OCI-M2 (cell line): ENCODE measurements around the gene SEC16B.

Experiments
- DNase-seq: peaks from one replicate; lab custom pipeline; 2025; ENCODE audit not compliant: unreplicated experiment; lab: John Stamatoyannopoulos, UW

SEC16B gene

DNA sequence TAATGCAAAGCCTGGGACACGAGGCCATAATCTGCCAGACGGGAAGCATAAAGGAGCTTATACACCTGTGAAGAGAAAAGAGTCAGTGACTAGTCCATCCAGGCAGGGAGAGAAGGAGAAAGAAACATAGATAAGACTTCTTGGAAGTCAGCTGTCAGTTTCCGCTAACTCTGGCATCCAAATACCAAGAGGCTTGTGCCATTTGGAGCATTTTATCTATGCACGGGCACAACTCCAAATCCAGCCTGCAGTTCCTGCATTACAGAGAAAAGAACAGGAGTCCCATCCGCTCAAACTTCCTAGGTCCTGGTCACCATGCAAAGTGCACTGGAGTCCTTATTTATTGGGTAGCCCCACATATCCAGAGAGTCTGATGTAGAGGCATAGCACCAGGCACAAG is 27.9 kb downstream of the SEC16B start:
- DNase-seq: no peak

DNA sequence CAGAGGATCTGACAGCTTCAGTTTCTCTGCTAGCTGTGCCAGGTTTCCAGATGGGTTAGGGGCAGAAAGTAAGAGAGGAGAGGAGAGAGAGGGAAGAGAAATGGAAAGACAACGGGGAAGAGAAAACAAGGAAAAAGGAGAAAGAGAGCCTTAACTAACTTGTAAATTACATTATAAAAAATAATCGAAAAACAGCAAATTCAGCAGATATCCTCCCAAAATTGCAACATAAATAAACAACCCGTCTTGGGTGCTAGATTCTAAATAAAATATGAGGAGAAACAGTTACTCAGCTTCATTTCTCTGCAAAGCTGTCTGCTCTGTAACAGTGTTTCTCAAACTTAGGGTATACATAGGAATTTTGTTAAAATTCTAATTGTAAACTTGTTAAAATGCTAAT is 29.2 kb downstream of the SEC16B start:
- no peak for DNase-seq

DNA sequence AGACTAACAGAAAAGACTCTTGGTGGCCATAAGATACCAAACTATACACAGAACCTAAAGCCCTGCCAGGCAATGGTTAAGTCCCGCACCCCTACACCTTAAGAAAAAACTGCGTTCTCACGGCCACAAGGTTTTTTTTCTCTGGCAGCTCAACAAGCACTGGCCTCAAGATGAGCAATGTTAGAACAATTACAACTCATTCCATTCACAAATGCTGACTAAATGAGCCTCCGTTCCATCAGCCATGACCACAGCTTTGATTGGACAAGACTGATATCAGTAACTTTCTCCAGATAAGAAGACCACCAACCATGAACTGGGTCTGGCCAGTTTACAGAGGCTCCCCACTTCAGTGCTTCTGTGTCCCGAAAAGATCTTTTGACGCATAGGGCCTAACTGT is 31.9 kb downstream of the SEC16B start:
- no peak for DNase-seq

DNA sequence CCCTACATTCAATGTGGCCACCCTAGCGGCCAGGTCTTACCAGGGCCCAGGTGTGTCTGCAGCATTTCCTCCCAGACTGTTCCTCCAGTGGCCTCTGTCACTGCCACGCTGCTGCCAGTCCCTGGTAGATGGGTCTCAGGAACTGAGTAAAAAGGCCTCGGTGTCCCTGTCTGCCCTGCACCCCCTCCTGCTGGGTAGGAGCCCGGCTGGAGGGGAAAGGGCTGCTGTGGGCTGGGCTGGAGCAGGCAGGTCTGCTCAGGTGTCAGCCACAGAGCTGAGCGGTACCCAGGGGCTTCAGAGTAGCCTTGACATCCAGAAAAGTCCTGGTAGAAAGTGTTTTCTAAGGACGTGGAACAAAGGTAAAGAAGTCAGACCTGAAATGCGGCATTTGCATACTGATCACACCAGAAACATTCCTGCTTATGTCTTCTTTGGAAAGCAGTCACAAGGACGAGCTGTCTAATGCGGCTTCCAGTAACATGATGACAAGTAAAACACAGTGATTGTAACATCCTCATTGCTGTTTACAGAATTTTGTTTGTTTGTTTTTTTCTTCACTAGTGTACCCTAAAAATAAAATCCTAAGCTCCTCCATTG is 32.6 kb downstream of the SEC16B start:
- DNase-seq: no peak

DNA sequence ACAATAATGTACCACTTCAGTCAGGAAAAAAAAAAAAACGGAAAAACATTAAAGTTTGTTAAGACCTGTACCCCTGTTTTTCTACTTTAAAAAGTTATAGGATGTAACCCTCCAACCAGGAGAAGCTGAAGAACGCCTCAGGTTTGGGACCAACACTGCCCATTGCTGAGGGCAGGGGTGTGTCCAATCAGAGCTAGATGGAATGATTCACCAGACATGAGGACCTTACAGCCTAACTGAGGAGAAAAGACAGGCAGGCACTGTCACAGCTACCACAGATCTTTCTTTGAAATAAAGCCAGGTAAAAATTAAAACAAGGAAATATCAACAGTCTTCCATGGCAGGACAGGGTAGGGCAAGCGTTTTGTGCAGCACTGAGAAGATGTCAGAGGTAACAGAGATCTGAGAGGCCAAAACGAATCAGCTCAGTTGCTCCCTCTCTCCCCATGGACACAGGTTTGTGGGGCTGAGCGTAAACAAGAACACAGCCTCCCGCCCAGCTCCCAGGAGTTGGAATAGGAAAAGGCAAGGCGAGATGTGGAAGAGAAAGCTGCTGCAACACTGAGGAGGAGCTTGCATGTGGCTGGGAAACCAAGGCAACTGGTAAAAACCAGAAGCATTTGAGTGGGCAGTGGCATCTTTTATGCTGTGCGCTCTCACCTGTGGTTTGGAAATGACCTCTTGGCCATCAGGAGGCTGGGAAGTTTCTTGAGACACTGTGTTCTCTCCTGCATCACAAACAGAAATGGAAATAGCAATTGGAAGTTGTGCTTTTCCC is 34.0 kb downstream of the SEC16B start:
- DNase-seq: no peak

DNA sequence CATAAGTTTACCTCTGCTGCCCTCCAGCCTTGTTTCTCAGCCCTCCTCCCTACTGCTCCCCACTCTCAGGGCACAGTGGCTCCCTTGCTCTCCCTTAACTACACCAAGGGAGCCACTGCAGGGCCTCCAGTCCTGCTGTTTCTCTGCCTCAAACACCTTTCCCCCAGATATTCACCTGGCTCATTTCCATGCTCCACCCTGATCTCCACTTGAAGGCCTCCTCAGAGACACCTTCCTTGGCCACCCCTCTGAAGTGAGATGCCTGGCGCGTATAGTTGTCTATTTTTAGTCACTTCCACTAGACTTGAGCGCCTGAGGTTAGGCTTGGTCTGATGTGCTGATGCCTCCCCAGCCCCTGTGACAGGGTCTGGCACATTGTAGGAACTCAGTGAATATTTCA is 34.9 kb downstream of the SEC16B start:
- no peak for DNase-seq

DNA sequence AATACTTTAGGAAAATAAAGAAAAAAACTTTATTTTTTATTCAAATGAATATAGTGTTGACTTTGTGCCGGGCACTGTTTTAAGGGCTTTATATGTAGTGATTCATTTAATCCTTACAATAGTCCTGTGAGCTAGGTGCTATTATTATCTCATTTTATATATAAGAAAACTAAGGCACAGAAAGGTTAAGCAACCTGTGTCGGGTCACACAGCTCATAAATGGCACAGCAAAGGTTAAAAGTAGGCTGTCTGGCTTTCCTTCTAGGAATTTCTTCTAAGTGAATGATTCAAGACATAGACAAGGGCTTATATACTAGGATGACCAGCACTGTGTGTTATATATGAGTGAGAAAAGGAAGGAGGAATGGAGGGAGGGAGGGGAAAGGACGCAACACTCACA is 35.4 kb downstream of the SEC16B start:
- no peak for DNase-seq

DNA sequence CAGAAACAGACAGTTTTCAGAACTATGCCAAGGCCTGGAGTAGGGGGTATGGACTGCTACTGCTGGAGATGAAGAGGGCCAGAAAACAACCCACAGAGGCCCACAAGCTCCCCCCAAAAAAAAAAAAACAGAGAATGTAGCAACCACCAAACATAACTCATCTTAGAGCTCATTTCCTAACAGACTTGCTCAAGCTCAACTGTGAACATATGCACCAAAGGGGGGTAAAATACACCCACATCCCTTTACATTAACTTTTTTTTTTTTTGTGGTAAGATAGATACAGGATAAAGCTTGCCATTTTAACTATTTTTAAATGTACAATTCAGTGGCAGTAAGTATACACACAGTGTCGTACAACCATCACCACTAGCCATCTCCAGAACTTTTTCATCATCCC is 36.0 kb downstream of the SEC16B start:
- DNase-seq: no peak

DNA sequence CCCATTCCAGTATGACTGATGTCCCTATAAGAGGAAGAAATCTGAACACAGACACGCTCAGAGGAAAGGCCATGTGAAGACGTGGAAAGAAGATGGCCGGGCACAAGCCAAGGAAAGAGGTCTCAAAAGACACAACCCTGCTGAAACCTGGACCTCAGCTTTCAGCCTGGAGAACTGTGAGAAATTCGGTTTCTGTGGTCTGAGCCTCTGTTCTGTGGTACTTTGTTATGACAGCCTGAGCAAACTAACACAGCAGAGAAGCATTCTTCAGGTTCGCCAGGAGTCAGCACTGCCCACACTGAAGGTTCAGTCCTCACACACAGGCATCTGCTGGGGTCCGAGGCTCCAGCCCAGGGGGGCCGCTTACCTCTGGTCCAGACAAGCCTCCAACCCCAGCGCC is 37.7 kb downstream of the SEC16B start:
- DNase-seq: no peak

DNA sequence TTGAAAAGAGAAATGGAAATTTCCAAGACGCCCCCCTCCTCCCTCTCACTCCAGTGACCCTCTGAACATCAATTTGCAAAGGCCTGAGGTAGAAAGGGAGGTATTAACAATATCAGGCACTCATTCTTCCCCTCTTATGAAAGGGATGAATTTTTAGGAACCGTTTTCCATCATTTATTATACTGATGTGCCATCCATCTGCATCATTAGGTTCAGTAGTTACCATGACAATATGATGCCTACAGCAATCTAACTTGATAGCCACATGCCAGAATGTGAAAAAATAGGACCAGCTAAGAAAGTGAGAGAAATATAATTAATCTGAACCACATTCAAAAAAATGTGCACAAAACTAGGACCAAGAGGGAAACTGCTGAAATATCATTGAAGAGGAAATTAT is 40.9 kb downstream of the SEC16B start:
- DNase-seq: no peak

DNA sequence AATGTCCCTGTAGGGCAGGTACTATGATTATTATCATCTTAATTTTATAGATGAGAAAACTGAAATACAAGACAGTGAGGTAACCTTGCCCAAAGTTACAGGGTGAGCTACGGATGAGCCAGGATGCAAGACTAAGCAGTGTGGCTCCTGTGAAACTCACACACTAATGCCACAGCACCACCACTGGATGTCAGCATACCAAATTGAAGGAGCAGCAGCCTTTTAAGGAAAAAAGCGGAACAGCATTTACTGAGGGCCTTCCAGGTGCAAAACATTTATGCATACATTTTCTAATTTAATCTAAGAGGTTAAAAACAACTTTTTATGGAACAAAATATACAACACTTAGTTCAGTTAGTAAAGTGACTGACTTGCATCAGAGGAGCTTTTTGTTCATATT is 41.7 kb downstream of the SEC16B start:
- DNase-seq: no peak

DNA sequence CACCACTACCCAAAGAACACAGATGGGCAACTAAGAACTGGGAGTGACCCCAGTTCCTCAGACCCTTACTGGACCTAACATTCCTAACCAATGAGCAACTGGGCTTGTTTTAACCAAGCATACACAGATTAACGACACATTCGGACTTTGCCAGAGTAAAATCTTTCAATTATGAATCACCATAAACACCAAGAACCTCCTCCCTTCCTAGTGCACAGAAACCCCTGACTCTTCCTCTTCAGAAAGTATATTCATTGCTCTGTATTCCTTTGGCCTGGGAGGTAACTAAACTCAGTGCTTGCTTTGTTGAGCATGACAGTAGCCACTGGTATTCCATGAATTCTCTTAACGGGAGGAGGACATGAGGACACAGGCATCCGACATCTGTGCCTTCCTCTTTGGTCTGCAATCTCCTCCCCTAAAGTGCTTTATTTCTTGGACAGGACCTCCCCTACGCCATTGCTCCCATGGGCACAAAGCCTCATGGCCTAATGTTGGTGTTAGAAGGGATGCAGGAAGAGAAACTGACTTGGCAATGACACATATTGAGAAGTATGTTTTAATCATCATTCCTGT is 42.7 kb downstream of the SEC16B start:
- DNase-seq: no peak

DNA sequence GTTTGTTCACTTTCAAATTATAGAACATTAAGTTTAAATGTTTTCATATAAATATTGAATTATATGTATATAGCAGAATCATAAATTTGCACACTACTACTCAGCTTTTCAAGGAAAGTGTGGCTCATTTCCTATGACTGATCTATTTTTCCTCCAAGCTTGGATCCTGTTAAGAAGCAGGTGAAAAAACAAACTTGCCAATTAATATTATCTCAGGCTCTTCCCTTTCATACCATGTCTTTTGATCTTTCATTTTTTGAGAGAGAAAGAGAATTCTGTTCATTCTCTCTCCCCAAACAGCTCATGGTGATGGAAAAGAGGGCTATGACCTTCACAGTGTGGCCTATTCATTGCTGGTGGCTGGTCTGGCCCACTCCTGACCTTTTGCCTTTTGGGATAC is 43.7 kb downstream of the SEC16B start:
- DNase-seq: no peak

DNA sequence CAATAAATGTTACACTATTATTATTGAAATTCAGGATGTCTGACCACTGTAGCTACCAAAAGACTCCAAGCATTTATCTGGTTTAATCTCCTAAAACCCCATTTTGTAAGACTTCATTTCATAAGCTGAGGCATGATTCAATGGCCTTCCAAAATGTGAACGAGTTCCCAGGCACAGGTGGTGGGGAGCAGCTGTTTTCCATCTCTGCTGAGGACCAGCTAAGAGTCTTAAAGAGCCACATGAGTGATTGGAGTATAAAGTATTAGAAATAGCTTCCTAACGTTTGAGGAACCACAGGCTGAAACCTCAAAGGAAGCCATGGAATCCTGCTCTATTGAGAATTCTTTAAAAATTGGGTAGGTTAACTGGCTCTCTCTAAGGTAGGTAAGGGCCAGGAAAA is 44.9 kb downstream of the SEC16B start:
- DNase-seq: no peak

DNA sequence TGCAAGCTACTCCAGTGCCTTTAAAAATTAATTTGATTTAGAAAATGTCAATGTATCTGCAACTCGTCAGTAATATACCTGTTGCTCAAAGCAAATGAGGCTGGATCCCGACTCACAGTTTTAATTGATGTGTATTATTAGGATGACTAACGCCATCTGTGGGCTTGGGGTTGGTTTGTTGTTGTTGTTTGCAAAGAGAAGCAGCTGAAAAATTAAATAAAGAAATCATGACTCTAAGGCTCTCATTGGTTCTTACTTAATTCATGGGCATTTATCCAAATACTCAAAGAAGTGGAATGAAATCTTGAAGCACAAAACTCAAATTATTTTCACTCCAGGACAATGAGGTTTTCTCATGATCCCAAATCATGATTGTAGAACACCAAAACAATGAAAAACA is 46.4 kb downstream of the SEC16B start:
- no peak for DNase-seq

DNA sequence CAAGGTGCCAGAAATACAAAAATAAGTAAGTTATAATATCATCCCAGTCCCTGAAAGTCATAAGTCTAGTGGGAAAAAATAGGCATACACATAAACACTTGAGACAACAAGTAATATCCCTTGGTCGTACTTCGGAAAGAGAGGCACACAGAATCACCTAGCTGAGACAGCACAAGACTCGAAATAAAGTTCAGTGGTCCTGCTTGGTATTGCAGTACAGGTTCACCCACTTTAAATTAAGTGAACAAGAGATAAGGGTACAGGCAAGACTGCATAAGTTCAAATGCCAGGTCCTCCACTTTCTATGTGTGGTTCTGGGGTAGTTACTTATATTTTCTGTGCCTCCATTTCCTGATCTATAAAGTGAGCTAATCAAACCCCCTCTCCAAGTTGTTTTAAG is 47.6 kb downstream of the SEC16B start:
- no peak for DNase-seq

DNA sequence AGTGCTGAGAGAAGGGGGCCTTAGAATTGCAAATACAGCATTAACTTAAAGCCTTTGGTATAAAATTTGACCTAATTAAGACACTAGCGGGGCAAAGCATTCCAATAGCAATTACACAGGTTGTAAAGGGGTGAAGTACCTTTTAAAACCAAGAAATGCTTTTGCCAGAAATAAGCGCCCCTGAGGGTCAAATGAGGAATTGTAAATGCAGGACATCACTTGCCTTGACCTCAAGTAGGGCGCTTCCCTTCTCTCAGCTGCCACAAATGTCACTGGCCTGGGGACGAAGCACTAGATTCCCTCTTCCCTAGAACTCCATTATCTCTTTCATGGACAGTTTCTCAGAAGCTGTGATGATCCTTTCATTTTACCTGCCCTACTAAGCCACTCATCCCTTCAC is 48.3 kb downstream of the SEC16B start:
- no peak for DNase-seq

DNA sequence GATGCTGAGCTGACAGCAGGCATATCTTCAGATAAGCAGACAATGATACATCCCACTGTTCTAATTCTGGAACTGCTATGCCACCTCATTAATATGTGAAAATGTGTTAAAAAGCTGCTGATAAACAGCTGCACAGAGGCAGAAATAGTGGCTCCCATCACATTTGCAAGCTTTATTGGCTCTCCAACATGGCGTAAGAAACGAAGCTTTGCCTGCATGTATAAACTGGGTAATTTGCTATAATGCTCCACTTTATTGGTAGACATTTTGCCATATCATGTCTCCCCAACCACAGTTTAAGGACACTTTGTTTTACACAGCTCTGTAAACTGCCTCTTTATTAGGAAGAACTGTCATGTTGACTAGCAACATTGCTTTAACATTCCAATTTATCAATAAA is 49.8 kb downstream of the SEC16B start:
- no peak for DNase-seq

DNA sequence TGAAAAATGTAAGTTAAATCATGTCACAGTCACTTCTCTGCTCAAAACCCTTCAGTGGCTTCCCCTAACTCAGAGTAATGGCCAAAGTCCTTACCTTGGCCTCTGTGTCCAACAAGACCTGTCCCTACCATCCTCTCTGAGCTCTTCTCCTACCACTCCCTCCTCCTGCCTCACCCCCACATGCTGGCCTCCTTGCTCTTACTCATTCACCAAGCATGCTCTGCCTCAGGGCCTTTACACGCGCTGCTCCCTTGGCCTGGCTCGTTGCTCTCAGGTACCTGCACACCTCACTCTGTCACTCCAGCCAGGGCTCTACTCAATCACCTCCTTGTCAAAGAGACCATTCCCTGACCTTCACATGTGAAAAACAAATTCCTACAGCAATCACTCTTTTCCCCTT is 54.2 kb downstream of the SEC16B start:
- DNase-seq: no peak

DNA sequence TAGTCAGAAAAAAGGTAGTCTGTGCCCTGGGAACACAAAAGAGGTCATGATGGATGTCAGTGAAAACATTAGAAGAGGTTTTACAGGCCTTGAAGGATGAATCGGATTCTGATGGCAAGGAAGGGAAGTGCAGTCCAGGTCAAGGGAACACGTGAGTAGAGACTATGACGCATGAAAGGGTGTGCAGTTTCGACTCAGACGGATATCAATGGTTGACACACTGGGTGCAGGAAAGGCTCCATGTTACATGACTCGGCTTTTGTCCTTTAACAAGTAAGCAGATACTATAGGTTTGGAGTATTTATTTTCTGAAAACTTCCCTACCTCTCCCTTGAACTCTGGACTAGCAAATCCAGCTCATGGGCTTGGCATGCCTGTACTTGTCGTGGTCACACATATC is 55.3 kb downstream of the SEC16B start:
- no peak for DNase-seq

DNA sequence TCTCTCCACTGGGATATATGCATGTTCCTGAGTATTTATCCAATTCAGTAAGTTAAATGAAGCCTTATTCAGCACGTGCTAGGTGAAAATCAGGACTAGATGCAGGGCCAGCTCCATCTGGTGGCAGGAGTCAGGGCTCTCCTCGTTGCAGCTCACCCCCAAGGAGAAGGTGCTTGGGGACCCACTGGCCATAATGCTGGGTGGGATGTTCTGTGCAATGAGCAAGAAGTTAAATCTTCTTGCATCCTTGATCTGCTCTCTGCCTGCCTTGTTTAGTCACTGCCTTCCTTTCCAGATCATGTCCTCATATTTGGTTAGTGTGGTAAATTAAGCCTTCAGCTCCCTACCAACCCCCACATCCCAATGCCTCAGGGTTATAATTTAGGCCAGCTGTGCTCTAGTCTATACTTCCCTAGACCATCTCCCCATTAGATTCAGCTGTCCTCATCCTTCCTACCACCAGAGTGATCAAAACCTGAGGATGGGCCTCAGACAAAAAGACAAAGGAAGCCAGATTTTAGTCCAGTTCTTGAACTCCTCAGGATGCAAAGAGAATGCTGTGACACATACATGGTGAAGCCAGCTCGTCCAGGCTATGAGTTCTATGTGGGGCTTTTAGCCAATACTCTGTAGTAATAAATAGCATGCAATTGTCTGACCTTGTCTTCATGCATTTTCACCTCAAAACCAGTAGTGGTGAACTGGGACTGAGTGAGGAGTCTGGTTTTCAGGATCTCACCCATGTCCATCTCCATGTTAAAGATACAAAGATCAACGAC is 55.9 kb downstream of the SEC16B start:
- DNase-seq: no peak

DNA sequence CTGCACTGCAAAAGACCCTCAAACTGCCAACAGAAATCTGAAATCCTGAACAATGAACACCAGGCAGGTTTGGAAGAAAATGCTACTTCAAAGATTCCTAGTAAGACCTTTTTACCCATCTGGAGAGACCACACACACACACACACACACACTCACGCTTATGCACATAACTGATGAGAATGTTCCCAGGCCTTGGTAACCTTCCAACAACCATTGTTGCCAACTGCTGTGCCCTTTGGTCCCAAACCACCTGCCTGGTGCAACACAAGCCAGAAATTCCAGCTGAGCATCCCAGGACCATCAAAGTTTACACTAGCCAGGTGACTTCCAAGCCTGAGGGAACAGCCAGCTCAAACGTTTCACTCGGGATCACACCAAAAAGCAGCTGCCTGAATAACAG is 56.9 kb downstream of the SEC16B start:
- no peak for DNase-seq
